Neural progenitor cell (in vitro differentiated cells): ENCODE data around the gene KARS1. TPM values are rescaled to one million over a fixed set of nuclear protein-coding genes. Genes with fewer than 3 reads are reported as not detected.

Source experiments
- DNase-seq: peaks from one replicate; pipeline ENCODE4 v3.0.0-alpha.2; 2016; ENCODE audit warnings: low spot score
- H2AFZ ChIP-seq: fragments of 200-600 bp; sonication (generic); replicated peaks from 2 replicates; pipeline ENCODE4 v1.6.1; 2016; ENCODE audit warnings: antibody characterized with exemption
- H3F3A ChIP-seq: fragments of 200-600 bp; sonication (generic); 2 replicates; pipeline ENCODE4 v1.6.1; 2016; ENCODE audit warnings: antibody characterized with exemption, low read depth
- H3K27ac ChIP-seq: fragments of 200-600 bp; sonication (generic); 2 replicates; pipeline ENCODE4 v1.5.1; 2016; ENCODE audit warnings: mild to moderate bottlenecking
- H3K27me3 ChIP-seq: fragments of 200-600 bp; sonication (generic); 2 replicates; pipeline ENCODE4 v1.6.1; 2016; ENCODE audit warnings: mild to moderate bottlenecking, moderate library complexity
- H3K36me3 ChIP-seq: fragments of 200-600 bp; sonication (generic); 2 replicates; pipeline ENCODE4 v1.5.1; 2016
- H3K4me1 ChIP-seq: fragments of 200-600 bp; sonication (generic); 2 replicates; pipeline ENCODE4 v1.6.1; 2016; ENCODE audit warnings: mixed run types
- H3K4me2 ChIP-seq: fragments of 200-600 bp; sonication (generic); 2 replicates; pipeline ENCODE4 v1.6.1; 2016
- H3K4me3 ChIP-seq: fragments of 200-600 bp; sonication (generic); 2 replicates; pipeline ENCODE4 v1.5.1; 2016
- H3K79me2 ChIP-seq: fragments of 200-600 bp; sonication (generic); 2 replicates; pipeline ENCODE4 v1.6.1; 2016; ENCODE audit warnings: low read depth
- H3K9ac ChIP-seq: fragments of 200-600 bp; sonication (generic); 2 replicates; pipeline ENCODE4 v1.6.1; 2016
- H3K9me3 ChIP-seq: fragments of 200-600 bp; sonication (generic); 2 replicates; pipeline ENCODE4 v1.5.1; 2016; ENCODE audit warnings: low read depth
- H4K20me1 ChIP-seq: fragments of 200-600 bp; sonication (generic); 2 replicates; pipeline ENCODE4 v1.6.1; 2016; ENCODE audit warnings: low read depth
- H3K27ac Mint-ChIP-seq: 3 replicates; pipeline ENCODE4 v1.8.0; 2021; ENCODE audit warnings: mixed read lengths
- H3K27me3 Mint-ChIP-seq: 2 replicates; pipeline ENCODE4 v1.8.0; 2022; ENCODE audit warnings: low read depth, mild to moderate bottlenecking, inconsistent platforms, moderate library complexity, mixed read lengths; ENCODE audit not compliant: insufficient read depth
- H3K36me3 Mint-ChIP-seq: 3 replicates; pipeline ENCODE4 v1.8.0; 2021; ENCODE audit warnings: mixed read lengths
- H3K4me1 Mint-ChIP-seq: 3 replicates; pipeline ENCODE4 v1.8.0; 2021; ENCODE audit warnings: mixed read lengths
- H3K4me3 Mint-ChIP-seq: 3 replicates; pipeline ENCODE4 v1.8.0; 2021; ENCODE audit warnings: mild to moderate bottlenecking, moderate library complexity, mixed read lengths
- H3K9me3 Mint-ChIP-seq: 3 replicates; pipeline ENCODE4 v1.8.0; 2020; ENCODE audit warnings: mixed read lengths
- CTCF ChIP-seq: fragments of 200-600 bp; sonication (generic); IDR thresholded peaks from 2 replicates; pipeline ENCODE4 v1.5.1; 2017; ENCODE audit warnings: antibody characterized with exemption, mild to moderate bottlenecking
- EZH2 ChIP-seq: fragments of 200-600 bp; sonication (generic); IDR thresholded peaks from 2 replicates; pipeline ENCODE4 v1.6.1; 2017; ENCODE audit warnings: antibody characterized with exemption, mild to moderate bottlenecking, moderate library complexity
- EZH2phosphoT487 ChIP-seq: fragments of 200-600 bp; sonication (generic); IDR thresholded peaks from 2 replicates; pipeline ENCODE4 v1.6.1; 2017; ENCODE audit warnings: antibody characterized with exemption
- total RNA-seq: library from RNA; depleted of rRNA; stranded (reverse); fragments of >200 nt; gene quantifications from 2 replicates; pipeline ENCODE4 v1.2.3, GENCODE V29; 2015; ENCODE audit warnings: low replicate concordance

Gene KARS1
- total RNA-seq, 1 donor from 2014 or later = 228 TPM

- Histone ChIP-seq H4K20me1 (peaks cover 23% of the 10 kb centered on the region), H2AFZ (peak overlapping the region; percentile 69), H3K27me3 (no peaks in the 10 kb centered on the region), H3K79me2 (peaks cover 94% of the 10 kb centered on the region), H3K4me1 (peaks cover 15% of the 10 kb centered on the region), H3K27ac (no peak overlapping the region), H3K4me3 (peak overlapping the region; percentile 95), H3K9ac (peak overlapping the region; percentile 79), H3F3A (peaks cover 13% of the 10 kb centered on the region), H3K4me2 (peak overlapping the region; percentile 96), H3K36me3 (no peaks in the 10 kb centered on the region), H3K9me3 (no peaks in the 10 kb centered on the region)
- Mint-ChIP-seq H3K9me3 (no peaks in the 10 kb centered on the region), H3K27ac (peak overlapping the region; percentile 34), H3K4me1 (peaks cover 36% of the 10 kb centered on the region), H3K36me3 (peaks cover 24% of the 10 kb centered on the region), H3K4me3 (peak overlapping the region; percentile 99), H3K27me3 (peaks cover 5% of the 10 kb centered on the region)
- no peak for TF ChIP-seq EZH2
- DNase-seq = no peak
Observed at GRCh38 chr16:75647112-75647491, 363 bp downstream of the KARS1 start.

GRCh38 chr16:75644240-75645012 is 3.0 kb downstream of the KARS1 start:
- TF ChIP-seq EZH2 = no peak
- no peak for TF ChIP-seq EZH2phosphoT487
- no peak for TF ChIP-seq CTCF
- peaks cover 21% of the 10 kb centered on the region for H3K36me3 Mint-ChIP-seq

GRCh38 chr16:75640598-75640997 is 6.9 kb downstream of the KARS1 start:
- H3K9ac ChIP-seq = no peak overlapping the region
- no peaks in the 10 kb centered on the region for H3K4me1 ChIP-seq
- H2AFZ ChIP-seq = no peak overlapping the region
- H4K20me1 ChIP-seq = no peaks in the 10 kb centered on the region
- H3K27ac Mint-ChIP-seq = no peak overlapping the region
- no peak overlapping the region for H3K4me2 ChIP-seq
- H3F3A ChIP-seq = no peaks in the 10 kb centered on the region
- peaks cover 9% of the 10 kb centered on the region for H3K36me3 ChIP-seq
- H3K27ac ChIP-seq = no peak overlapping the region
- no peak overlapping the region for H3K4me3 ChIP-seq
- TF ChIP-seq CTCF (no peak), EZH2 (no peak), EZH2phosphoT487 (no peak)
- no peaks in the 10 kb centered on the region for H3K27me3 Mint-ChIP-seq
- H3K9me3 Mint-ChIP-seq = no peaks in the 10 kb centered on the region
- no peak overlapping the region for H3K4me3 Mint-ChIP-seq
- peaks cover 34% of the 10 kb centered on the region for H3K79me2 ChIP-seq
- H3K9me3 ChIP-seq = no peaks in the 10 kb centered on the region
- peaks cover 31% of the 10 kb centered on the region for H3K36me3 Mint-ChIP-seq
- DNase-seq = no peak
- no peaks in the 10 kb centered on the region for H3K27me3 ChIP-seq
- H3K4me1 Mint-ChIP-seq = peaks cover 9% of the 10 kb centered on the region

More at GRCh38 chr16:75644240-75645012, 3.0 kb downstream of the KARS1 start:
- no peak for DNase-seq
- Histone ChIP-seq H3K4me2 (no peak overlapping the region), H3K27me3 (no peaks in the 10 kb centered on the region), H3K4me3 (no peak overlapping the region), H3K9me3 (no peaks in the 10 kb centered on the region), H3K9ac (no peak overlapping the region), H3F3A (peaks cover 13% of the 10 kb centered on the region), H3K4me1 (peaks cover 3% of the 10 kb centered on the region), H3K27ac (no peak overlapping the region), H3K36me3 (peaks cover 5% of the 10 kb centered on the region), H3K79me2 (peaks cover 67% of the 10 kb centered on the region), H2AFZ (no peak overlapping the region), H4K20me1 (no peaks in the 10 kb centered on the region)
- Mint-ChIP-seq H3K27ac (no peak overlapping the region), H3K9me3 (no peaks in the 10 kb centered on the region), H3K27me3 (peaks cover 5% of the 10 kb centered on the region), H3K4me1 (peaks cover 19% of the 10 kb centered on the region), H3K4me3 (peak overlapping the region; percentile 27)

GRCh38 chr16:75635036-75635435 is 12.4 kb downstream of the KARS1 start:
- Histone ChIP-seq H4K20me1 (no peaks in the 10 kb centered on the region), H3K9ac (no peak overlapping the region), H3K27ac (no peak overlapping the region), H3K4me1 (no peaks in the 10 kb centered on the region), H3K36me3 (peaks cover 23% of the 10 kb centered on the region), H2AFZ (no peak overlapping the region), H3K4me3 (no peak overlapping the region), H3K4me2 (no peak overlapping the region), H3K27me3 (no peaks in the 10 kb centered on the region), H3K79me2 (no peaks in the 10 kb centered on the region), H3K9me3 (no peaks in the 10 kb centered on the region), H3F3A (no peaks in the 10 kb centered on the region)
- no peaks in the 10 kb centered on the region for H3K9me3 Mint-ChIP-seq
- no peaks in the 10 kb centered on the region for H3K27me3 Mint-ChIP-seq
- no peak for DNase-seq
- H3K4me3 Mint-ChIP-seq = no peak overlapping the region
- H3K36me3 Mint-ChIP-seq = peaks cover 36% of the 10 kb centered on the region
- H3K4me1 Mint-ChIP-seq = no peaks in the 10 kb centered on the region
- TF ChIP-seq EZH2phosphoT487 (no peak), EZH2 (no peak), CTCF (no peak)
- H3K27ac Mint-ChIP-seq = no peak overlapping the region
